IgD-negative memory B cell (primary cell): ENCODE results near the gene PKP3. TPM values are rescaled to one million over a fixed set of nuclear protein-coding genes. Genes with fewer than 3 reads are reported as not detected.
A peak's percentile ranks its signal among the peaks of the same experiment; 100 is the strongest.

ENCODE experiments used
- H3K27ac Mint-ChIP-seq, 3 donors: one replicate each; pipeline ENCODE4 v1.8.0; 2020 to 2022; ENCODE audit warnings: mild to moderate bottlenecking in 3 of 3, mixed read lengths in 3 of 3, moderate library complexity in 1 of 3
- H3K27me3 Mint-ChIP-seq: one replicate; pipeline ENCODE4 v1.8.0; 2021; ENCODE audit warnings: mixed read lengths
- H3K36me3 Mint-ChIP-seq: one replicate; pipeline ENCODE4 v1.8.0; 2020; ENCODE audit warnings: mild to moderate bottlenecking, mixed read lengths
- H3K4me1 Mint-ChIP-seq, 3 donors: one replicate each; pipeline ENCODE4 v1.8.0; 2020 to 2022; ENCODE audit warnings: mixed read lengths in 3 of 3, mild to moderate bottlenecking in 1 of 3
- H3K4me3 Mint-ChIP-seq, 4 donors: one replicate each; pipeline ENCODE4 v1.8.0; 2020 to 2022; ENCODE audit warnings: mild to moderate bottlenecking in 4 of 4, mixed read lengths in 4 of 4, moderate library complexity in 3 of 4
- H3K9me3 Mint-ChIP-seq, 3 donors: one replicate each; pipeline ENCODE4 v1.8.0; 2020 to 2021; ENCODE audit warnings: mixed read lengths in 3 of 3, mild to moderate bottlenecking in 1 of 3
- polyA plus RNA-seq: library from polyadenylated mRNA; unstranded; fragments of 300-500 nt; fragmentation: Illumina TruSeq; gene quantifications from one replicate; pipeline ENCODE4 v1.2.3, GENCODE V29; 2021

PKP3 gene
- polyA plus RNA-seq, 1 donor from 2014 or later = not detected

- no peaks in the 10 kb centered on the region for H3K36me3 Mint-ChIP-seq
- peak within 1 kb of the TSS in 1 of 3 donors; percentile 35 for H3K27ac Mint-ChIP-seq
- peaks cover 0 to 15% (median 4%) of the 10 kb centered on the region in 3 donors for H3K4me1 Mint-ChIP-seq
- H3K27me3 Mint-ChIP-seq = no peaks in the 10 kb centered on the region
- H3K4me3 Mint-ChIP-seq = peak within 1 kb of the TSS; percentile 17 to 81 (median 74)
- no peaks in the 10 kb centered on the region for H3K9me3 Mint-ChIP-seq
These were observed 47.6 kb downstream of the PKP3 start, which contains the start of gene ANO9 for GRCh38 chr11:441418-442274. Gene ANO9 (minus strand): TSS chr11:442011. CDS start chr11:441926, 85 bp downstream.

- H3K27ac Mint-ChIP-seq = peak overlapping the region in 1 of 3 donors; percentile 53
- H3K36me3 Mint-ChIP-seq = no peaks in the 10 kb centered on the region
- H3K4me3 Mint-ChIP-seq = peak overlapping the region in 1 of 4 donors; percentile 8
- peaks cover 0 to 10% (median 2%) of the 10 kb centered on the region in 3 donors for H3K4me1 Mint-ChIP-seq
- H3K27me3 Mint-ChIP-seq = no peaks in the 10 kb centered on the region
- H3K9me3 Mint-ChIP-seq = no peaks in the 10 kb centered on the region
These were observed 48.6 kb downstream of the PKP3 start for GRCh38 chr11:442611-443081.

- peak overlapping the region in 1 of 4 donors; percentile 46 for H3K4me3 Mint-ChIP-seq
- no peaks in the 10 kb centered on the region for H3K27me3 Mint-ChIP-seq
- no peaks in the 10 kb centered on the region for H3K9me3 Mint-ChIP-seq
- peak overlapping the region in 1 of 3 donors; percentile 3 for H3K27ac Mint-ChIP-seq
- H3K36me3 Mint-ChIP-seq = no peaks in the 10 kb centered on the region
- H3K4me1 Mint-ChIP-seq = peaks cover 2 to 8% (median 5%) of the 10 kb centered on the region in 3 donors
These were observed 49.7 kb downstream of the PKP3 start for GRCh38 chr11:443542-444199.

- peak overlapping the region in 1 of 3 donors; percentile 31 for H3K27ac Mint-ChIP-seq
- H3K27me3 Mint-ChIP-seq = no peaks in the 10 kb centered on the region
- H3K9me3 Mint-ChIP-seq = no peaks in the 10 kb centered on the region
- H3K4me3 Mint-ChIP-seq = peak overlapping the region in 1 of 4 donors; percentile 43
- peaks cover 6 to 10% (median 6%) of the 10 kb centered on the region in 3 donors for H3K4me1 Mint-ChIP-seq
- H3K36me3 Mint-ChIP-seq = no peaks in the 10 kb centered on the region
These were observed 50.6 kb downstream of the PKP3 start for GRCh38 chr11:444396-445144.

- Mint-ChIP-seq H3K27ac (peak overlapping the region in 1 of 3 donors; percentile 56), H3K9me3 (no peaks in the 10 kb centered on the region), H3K4me3 (peak overlapping the region in 3 of 4 donors; percentile 4 to 65 (median 43)), H3K36me3 (no peaks in the 10 kb centered on the region), H3K27me3 (no peaks in the 10 kb centered on the region), H3K4me1 (peaks cover 10 to 11% (median 11%) of the 10 kb centered on the region in 3 donors)
These were observed 52.0 kb downstream of the PKP3 start for GRCh38 chr11:445765-446588.

GRCh38 chr11:446891-447290 lies 52.9 kb downstream of the PKP3 start:
- H3K27me3 Mint-ChIP-seq = no peaks in the 10 kb centered on the region
- H3K4me3 Mint-ChIP-seq = peak overlapping the region in 1 of 4 donors; percentile 65
- H3K4me1 Mint-ChIP-seq = peaks cover 11 to 16% (median 16%) of the 10 kb centered on the region in 3 donors
- no peaks in the 10 kb centered on the region for H3K9me3 Mint-ChIP-seq
- peak overlapping the region in 1 of 3 donors; percentile 56 for H3K27ac Mint-ChIP-seq
- H3K36me3 Mint-ChIP-seq = no peaks in the 10 kb centered on the region

GRCh38 chr11:447923-448731 lies 54.1 kb downstream of the PKP3 start:
- Mint-ChIP-seq H3K27ac (peak overlapping the region; percentile 97 to 98 (median 98)), H3K4me3 (peak overlapping the region; percentile 92 to 99 (median 96)), H3K27me3 (no peaks in the 10 kb centered on the region), H3K36me3 (no peaks in the 10 kb centered on the region), H3K9me3 (no peaks in the 10 kb centered on the region), H3K4me1 (peaks cover 11 to 20% (median 19%) of the 10 kb centered on the region in 3 donors)

- Mint-ChIP-seq H3K36me3 (peaks cover 2% of the 10 kb centered on the region), H3K27me3 (no peaks in the 10 kb centered on the region), H3K4me1 (peaks cover 11 to 19% (median 18%) of the 10 kb centered on the region in 3 donors), H3K9me3 (no peaks in the 10 kb centered on the region), H3K4me3 (peak within 1 kb of the TSS; percentile 96 to 99 (median 98)), H3K27ac (peak within 1 kb of the TSS; percentile 98)
These were observed 56.1 kb downstream of the PKP3 start, which contains the start of gene PTDSS2 for GRCh38 chr11:449889-450808. Gene PTDSS2 (plus strand): TSS chr11:450279. CDS start chr11:450456, 177 bp downstream.

GRCh38 chr11:450809-451451 lies 56.9 kb downstream of the PKP3 start:
- Mint-ChIP-seq H3K4me3 (peak overlapping the region; percentile 78 to 98 (median 96)), H3K4me1 (peaks cover 11 to 19% (median 18%) of the 10 kb centered on the region in 3 donors), H3K36me3 (peaks cover 2% of the 10 kb centered on the region), H3K9me3 (no peaks in the 10 kb centered on the region), H3K27me3 (no peaks in the 10 kb centered on the region), H3K27ac (peak overlapping the region; percentile 77 to 97 (median 83))

GRCh38 chr11:451738-452137 lies 57.7 kb downstream of the PKP3 start:
- H3K9me3 Mint-ChIP-seq = no peaks in the 10 kb centered on the region
- H3K36me3 Mint-ChIP-seq = peaks cover 5% of the 10 kb centered on the region
- H3K27ac Mint-ChIP-seq = peak overlapping the region in 2 of 3 donors; percentile 83 to 87
- no peaks in the 10 kb centered on the region for H3K27me3 Mint-ChIP-seq
- H3K4me3 Mint-ChIP-seq = peak overlapping the region in 2 of 4 donors; percentile 78 to 98
- H3K4me1 Mint-ChIP-seq = peaks cover 16 to 24% (median 23%) of the 10 kb centered on the region in 3 donors

GRCh38 chr11:452203-452744 lies 58.3 kb downstream of the PKP3 start:
- H3K4me1 Mint-ChIP-seq = peaks cover 21 to 30% (median 29%) of the 10 kb centered on the region in 3 donors
- H3K27me3 Mint-ChIP-seq = no peaks in the 10 kb centered on the region
- H3K4me3 Mint-ChIP-seq = peak overlapping the region in 2 of 4 donors; percentile 60 to 67
- peaks cover 5% of the 10 kb centered on the region for H3K36me3 Mint-ChIP-seq
- H3K27ac Mint-ChIP-seq = peak overlapping the region in 1 of 3 donors; percentile 83
- H3K9me3 Mint-ChIP-seq = no peaks in the 10 kb centered on the region
